Measurements from ENCODE around the gene AK8. TPM values are rescaled to one million over a fixed set of nuclear protein-coding genes. Genes with fewer than 3 reads are reported as not detected.

Gene AK8
- polyA plus RNA-seq, 3 donors, result 0.08 TPM; not detected in 2

GRCh38 chr9:132752877-132753592, 125.0 kb downstream of the AK8 start:
- no peak for TF ChIP-seq CTCF (IDR thresholded peaks at IDR 0.05)
- H3K4me1 Mint-ChIP-seq, result no peaks in the 10 kb centered on the region
- no peaks in the 10 kb centered on the region for H3K36me3 Mint-ChIP-seq

GRCh38 chr9:132750668-132751067, 127.4 kb downstream of the AK8 start:
- H2AFZ ChIP-seq (ENCODE audit: insufficient read depth, low read depth, low read length, poor library complexity, severe bottlenecking), result no peak overlapping the region
- H3K4me1 ChIP-seq (ENCODE audit: control insufficient read depth in 1 of 2, insufficient read depth in 2 of 2, low read length in 2 of 2), result no peaks in the 10 kb centered on the region
- H3K79me2 ChIP-seq (ENCODE audit: insufficient read depth, low read length), result no peaks in the 10 kb centered on the region
- Mint-ChIP-seq H3K27me3 (ENCODE audit: low read depth in 3 of 3) (peaks cover 14 to 20% (median 19%) of the 10 kb centered on the region in 3 donors), H3K4me1 (no peaks in the 10 kb centered on the region), H3K36me3 (no peaks in the 10 kb centered on the region), H3K27ac (no peak overlapping the region), H3K9me3 (no peaks in the 10 kb centered on the region), H3K4me3 (no peak overlapping the region)
- no peak for DNase-seq
- no peak overlapping the region for H3K4me2 ChIP-seq (replicated peaks; ENCODE audit: extremely low read depth, low read length, poor library complexity, severe bottlenecking)
- WGBS (ENCODE audit: insufficient coverage), result 33% methylated on average over 2 of the region's 9 CpGs
- no peak overlapping the region for H3K9ac ChIP-seq (ENCODE audit: insufficient read depth, low read length, poor library complexity, severe bottlenecking)
- no peak for TF ChIP-seq CTCF (IDR thresholded peaks at IDR 0.05)
- peaks cover 6 to 12% of the 10 kb centered on the region in 2 donors for H3K27me3 ChIP-seq (ENCODE audit: control insufficient read depth in 2 of 2, insufficient read depth in 2 of 2, low read length in 2 of 2)
- intact Hi-C loops (cut with micrococcal nuclease), result no loop called here
- no peak overlapping the region for H3K4me3 ChIP-seq (replicated peaks in 1 of 3; ENCODE audit: low read depth in 2 of 3, low read length in 3 of 3)
- no peak overlapping the region for H3K27ac ChIP-seq (ENCODE audit: low read depth in 1 of 2, low read length in 2 of 2)
- H3K9me3 ChIP-seq (replicated peaks in 1 of 2; ENCODE audit: control insufficient read depth in 1 of 2, insufficient read depth in 1 of 2, low read length in 2 of 2), result peaks cover 0 to under 1% of the 10 kb centered on the region in 2 donors
- no peaks in the 10 kb centered on the region for H4K20me1 ChIP-seq (ENCODE audit: insufficient read depth, low read length)
- H3K36me3 ChIP-seq (replicated peaks in 1 of 2; ENCODE audit: control insufficient read depth in 1 of 2, insufficient read depth in 2 of 2, low read length in 2 of 2), result no peaks in the 10 kb centered on the region

More at GRCh38 chr9:132752877-132753592, 125.0 kb downstream of the AK8 start:
- Histone ChIP-seq H3K79me2 (ENCODE audit: insufficient read depth, low read length) (no peaks in the 10 kb centered on the region), H3K9ac (ENCODE audit: insufficient read depth, low read length, poor library complexity, severe bottlenecking) (no peak overlapping the region), H3K36me3 (replicated peaks in 1 of 2; ENCODE audit: control insufficient read depth in 1 of 2, insufficient read depth in 2 of 2, low read length in 2 of 2) (no peaks in the 10 kb centered on the region), H3K4me3 (replicated peaks in 1 of 3; ENCODE audit: low read depth in 2 of 3, low read length in 3 of 3) (no peak overlapping the region), H2AFZ (ENCODE audit: insufficient read depth, low read depth, low read length, poor library complexity, severe bottlenecking) (no peak overlapping the region), H3K27ac (ENCODE audit: low read depth in 1 of 2, low read length in 2 of 2) (no peak overlapping the region), H3K27me3 (ENCODE audit: control insufficient read depth in 2 of 2, insufficient read depth in 2 of 2, low read length in 2 of 2) (no peaks in the 10 kb centered on the region), H3K4me1 (ENCODE audit: control insufficient read depth in 1 of 2, insufficient read depth in 2 of 2, low read length in 2 of 2) (no peaks in the 10 kb centered on the region), H3K9me3 (replicated peaks in 1 of 2; ENCODE audit: control insufficient read depth in 1 of 2, insufficient read depth in 1 of 2, low read length in 2 of 2) (no peaks in the 10 kb centered on the region), H4K20me1 (ENCODE audit: insufficient read depth, low read length) (no peaks in the 10 kb centered on the region), H3K4me2 (replicated peaks; ENCODE audit: extremely low read depth, low read length, poor library complexity, severe bottlenecking) (no peak overlapping the region)
- H3K9me3 Mint-ChIP-seq, result no peaks in the 10 kb centered on the region
- intact Hi-C loops (cut with micrococcal nuclease), result no loop called here
- peaks cover 4 to 10% (median 10%) of the 10 kb centered on the region in 3 donors for H3K27me3 Mint-ChIP-seq (ENCODE audit: low read depth in 3 of 3)
- DNase-seq, result no peak
- H3K27ac Mint-ChIP-seq, result peak overlapping the region in 1 of 7 donors; percentile 60
- no peak overlapping the region for H3K4me3 Mint-ChIP-seq
- 86% methylated on average over 7 of the region's 10 CpGs for WGBS (ENCODE audit: insufficient coverage)
